AML-193 (cell line): Measurements from ENCODE around the gene ZNF808.
A peak's percentile ranks its signal among the peaks of the same experiment; 100 is the strongest.
"Not testable (repeated sequence)": the region's sequence is repeated elsewhere in the genome, so short reads cannot be mapped to it uniquely, and the experiment has no call there.

ENCODE experiments used
- DNase-seq, 2 experiments: peaks; one replicate each; lab custom pipeline; 2025; lab: John Stamatoyannopoulos, UW

ZNF808 gene

GRCh38 chr19:52593441-52593840, 66.0 kb downstream of the ZNF808 start:
- not testable (repeated sequence) for DNase-seq

- no peak for DNase-seq
Measured at GRCh38 chr19:52599241-52599640, 71.8 kb downstream of the ZNF808 start.

GRCh38 chr19:52600639-52601024, 73.2 kb downstream of the ZNF808 start:
- peak in 1 of 2 experiments; percentile 36 for DNase-seq

DNA sequence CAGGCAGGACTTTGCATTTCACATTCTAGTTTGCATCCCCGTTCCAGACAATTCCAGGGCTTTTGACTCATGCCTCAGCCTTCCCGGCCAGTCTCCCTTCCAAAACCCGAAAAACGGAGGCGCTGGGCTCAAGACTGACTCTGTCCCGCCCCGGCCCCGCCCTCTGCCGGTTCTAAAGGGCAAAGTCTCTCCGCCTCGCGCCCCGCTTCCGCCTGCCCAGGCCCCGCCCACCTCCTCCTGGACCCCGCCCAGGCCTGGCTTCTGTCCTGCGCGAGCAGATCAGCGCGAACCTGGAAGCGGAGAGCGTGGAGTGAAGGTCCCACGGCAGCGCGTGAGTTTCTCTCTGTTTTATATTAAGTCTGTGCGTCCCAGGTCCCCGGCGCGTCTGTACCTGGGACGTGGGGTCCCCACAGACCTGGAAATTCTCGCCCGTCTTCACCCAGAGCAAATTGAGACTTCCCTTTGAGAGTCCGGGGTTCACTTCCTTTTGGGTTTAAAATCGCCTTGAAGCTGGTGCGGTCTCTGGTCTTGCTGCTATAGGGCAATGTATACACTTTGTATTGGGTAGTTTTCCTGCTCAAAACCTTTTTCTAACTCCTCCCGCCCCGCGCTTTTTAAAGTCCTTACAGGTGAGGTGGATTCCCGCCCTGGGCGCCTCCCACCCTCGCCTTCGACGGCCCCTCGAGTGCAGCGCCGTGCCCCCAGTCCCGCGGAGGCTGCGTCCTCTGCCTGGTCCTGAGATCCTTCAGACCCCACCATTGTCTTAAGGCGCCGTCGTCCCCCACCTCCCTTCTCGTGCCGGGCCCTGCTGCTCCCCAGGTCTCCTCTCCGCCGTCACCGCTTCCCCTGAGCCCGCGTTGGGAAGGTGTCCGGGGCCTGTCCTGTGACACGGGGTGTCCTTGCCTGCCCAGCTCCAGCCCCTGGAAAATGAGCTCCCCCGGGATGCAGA, 73.8 kb downstream of the ZNF808 start:
- DNase-seq: peak; percentile 76 to 79

- DNase-seq: peak in 1 of 2 experiments; percentile 4
Measured at GRCh38 chr19:52601974-52602366, 74.5 kb downstream of the ZNF808 start.

- DNase-seq: no peak
Measured at GRCh38 chr19:52602941-52603340, 75.5 kb downstream of the ZNF808 start.

DNA sequence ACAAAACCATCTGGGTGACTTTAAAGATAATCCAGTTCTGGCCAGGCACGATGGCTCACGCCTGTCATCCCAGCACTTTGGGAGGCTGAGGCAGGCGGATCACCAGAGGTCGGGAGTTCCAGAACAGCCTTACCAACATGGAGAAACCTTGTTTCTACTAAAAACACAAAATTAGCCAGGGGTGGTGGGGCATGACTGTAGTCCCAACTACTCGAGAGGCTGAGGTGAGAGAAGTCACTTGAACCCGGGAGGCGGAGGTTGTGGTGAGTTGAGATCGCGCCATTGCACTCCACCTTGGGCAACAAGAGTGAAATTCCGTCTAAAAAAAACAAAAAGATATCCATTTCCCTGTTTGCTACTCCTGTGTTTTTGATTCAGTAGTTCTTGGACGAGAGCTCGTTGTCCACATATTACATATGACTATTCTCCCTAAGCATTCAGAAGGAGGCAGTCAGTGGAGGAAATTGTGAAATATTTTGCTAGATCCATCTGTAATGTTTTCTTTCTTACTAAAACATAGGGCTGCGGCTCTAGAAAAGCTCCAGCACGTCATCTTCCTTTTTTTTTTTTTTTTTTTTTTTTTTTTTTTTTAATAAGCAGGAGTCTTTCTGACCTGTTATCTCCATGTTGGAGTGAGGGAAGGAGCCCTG, 76.2 kb downstream of the ZNF808 start:
- DNase-seq: peak; percentile 31 to 55
